NCI-H82 treated with DMSO at 0.1 percent for 48 hours (cell line): ENCODE results near the gene GMPS.
"Not testable (repeated sequence)": the region's sequence is repeated elsewhere in the genome, so short reads cannot be mapped to it uniquely, and the experiment has no call there.

Experiments
- DNase-seq: peaks from one replicate; lab custom pipeline; 2025; ENCODE audit not compliant: unreplicated experiment; lab: John Stamatoyannopoulos, UW

Gene GMPS

GRCh38 chr3:155871746-155872158, 1.3 kb downstream of the GMPS start:
- DNase-seq = no peak

GRCh38 chr3:155872904-155873646, 2.6 kb downstream of the GMPS start:
- no peak for DNase-seq

- DNase-seq = no peak
Observed at GRCh38 chr3:155876037-155876436, 5.6 kb downstream of the GMPS start.

GRCh38 chr3:155876503-155876902, 6.1 kb downstream of the GMPS start:
- peak; percentile 36 for DNase-seq

GRCh38 chr3:155880286-155880685, 9.8 kb downstream of the GMPS start:
- DNase-seq = no peak

- DNase-seq = no peak
Observed at GRCh38 chr3:155884292-155884691, 13.8 kb downstream of the GMPS start.

- no peak for DNase-seq
Observed at GRCh38 chr3:155885292-155885691, 14.8 kb downstream of the GMPS start.

- DNase-seq = not testable (repeated sequence)
Observed at GRCh38 chr3:155886348-155886747, 15.9 kb downstream of the GMPS start.

GRCh38 chr3:155886915-155887314, 16.5 kb downstream of the GMPS start:
- no peak for DNase-seq

- DNase-seq = no peak
Observed at GRCh38 chr3:155889212-155889611, 18.8 kb downstream of the GMPS start.

GRCh38 chr3:155889952-155890351, 19.5 kb downstream of the GMPS start:
- DNase-seq = no peak

GRCh38 chr3:155890671-155891190, 20.3 kb downstream of the GMPS start:
- no peak for DNase-seq

GRCh38 chr3:155891321-155891720, 20.9 kb downstream of the GMPS start:
- no peak for DNase-seq

- peak; percentile 95 for DNase-seq
Observed at GRCh38 chr3:155895379-155895900, 25.0 kb downstream of the GMPS start.

GRCh38 chr3:155906900-155907299, 36.5 kb downstream of the GMPS start:
- no peak for DNase-seq

GRCh38 chr3:155908086-155908485, 37.6 kb downstream of the GMPS start:
- DNase-seq = no peak

GRCh38 chr3:155908605-155909004, 38.2 kb downstream of the GMPS start:
- DNase-seq = no peak

- no peak for DNase-seq
Observed at GRCh38 chr3:155912090-155912489, 41.6 kb downstream of the GMPS start.

- no peak for DNase-seq
Observed at GRCh38 chr3:155912579-155913190, 42.2 kb downstream of the GMPS start.

GRCh38 chr3:155917781-155918180, 47.3 kb downstream of the GMPS start:
- no peak for DNase-seq

- DNase-seq = no peak
Observed at GRCh38 chr3:155919728-155920127, 49.3 kb downstream of the GMPS start.

GRCh38 chr3:155921486-155921885, 51.0 kb downstream of the GMPS start:
- no peak for DNase-seq
